ENCODE data around the gene SV2B. TPM values are rescaled to one million over a fixed set of nuclear protein-coding genes. Genes with fewer than 3 reads are reported as not detected.

The SV2B gene
- total RNA-seq, 1 donor, result not detected

DNA sequence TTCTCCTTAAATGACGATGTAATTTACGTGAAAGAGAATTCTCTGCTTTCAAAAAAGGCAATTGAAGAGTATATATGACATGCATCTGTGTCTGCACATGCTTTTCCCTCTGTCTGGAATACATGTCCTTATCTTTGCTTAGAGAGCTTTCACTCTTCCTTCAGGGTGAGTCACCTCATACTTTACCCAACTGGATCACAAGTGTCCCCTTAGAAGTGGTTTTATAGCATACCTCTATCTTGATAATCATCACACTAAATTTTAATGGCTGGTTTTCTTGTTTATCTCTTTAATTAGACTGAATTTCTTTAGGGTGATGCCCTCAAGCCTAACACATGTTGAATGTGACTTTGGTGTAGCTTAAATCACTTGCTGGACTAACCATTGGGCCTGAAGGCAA is 178.9 kb downstream of the SV2B start:
- H3K4me3 ChIP-seq (ENCODE audit: low read depth, low read length), result no peak overlapping the region
- TF ChIP-seq, protein P1, sequence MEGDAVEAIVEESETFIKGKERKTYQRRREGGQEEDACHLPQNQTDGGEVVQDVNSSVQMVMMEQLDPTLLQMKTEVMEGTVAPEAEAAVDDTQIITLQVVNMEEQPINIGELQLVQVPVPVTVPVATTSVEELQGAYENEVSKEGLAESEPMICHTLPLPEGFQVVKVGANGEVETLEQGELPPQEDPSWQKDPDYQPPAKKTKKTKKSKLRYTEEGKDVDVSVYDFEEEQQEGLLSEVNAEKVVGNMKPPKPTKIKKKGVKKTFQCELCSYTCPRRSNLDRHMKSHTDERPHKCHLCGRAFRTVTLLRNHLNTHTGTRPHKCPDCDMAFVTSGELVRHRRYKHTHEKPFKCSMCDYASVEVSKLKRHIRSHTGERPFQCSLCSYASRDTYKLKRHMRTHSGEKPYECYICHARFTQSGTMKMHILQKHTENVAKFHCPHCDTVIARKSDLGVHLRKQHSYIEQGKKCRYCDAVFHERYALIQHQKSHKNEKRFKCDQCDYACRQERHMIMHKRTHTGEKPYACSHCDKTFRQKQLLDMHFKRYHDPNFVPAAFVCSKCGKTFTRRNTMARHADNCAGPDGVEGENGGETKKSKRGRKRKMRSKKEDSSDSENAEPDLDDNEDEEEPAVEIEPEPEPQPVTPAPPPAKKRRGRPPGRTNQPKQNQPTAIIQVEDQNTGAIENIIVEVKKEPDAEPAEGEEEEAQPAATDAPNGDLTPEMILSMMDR (IDR thresholded peaks at IDR 0.05; ENCODE audit: insufficient read depth, low read depth, low read length), result no peak
- DNase-seq (ENCODE audit: low read depth), result no peak

DNA sequence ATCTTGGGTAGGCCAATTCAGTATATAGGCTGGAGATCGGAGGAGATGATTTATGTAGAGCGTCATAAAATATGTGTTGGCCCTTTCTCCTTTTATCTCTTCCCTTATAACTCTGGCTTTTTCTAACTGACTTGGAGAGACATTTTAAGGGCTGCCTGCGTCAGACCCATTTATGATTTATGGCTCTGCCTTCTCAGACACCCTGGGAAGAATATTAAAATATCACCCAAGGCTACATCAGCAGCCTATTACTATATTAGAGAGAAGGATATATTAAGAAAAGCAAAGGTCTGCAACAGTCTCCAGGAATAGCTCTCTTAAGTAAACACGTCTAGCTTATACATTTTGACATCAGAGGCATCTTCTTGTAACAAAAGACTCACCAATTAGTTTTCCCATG is 179.4 kb downstream of the SV2B start:
- no peak overlapping the region for H3K4me3 ChIP-seq (ENCODE audit: low read depth, low read length)
- no peak for DNase-seq (ENCODE audit: low read depth)
- TF ChIP-seq, protein P1 (IDR thresholded peaks at IDR 0.05; ENCODE audit: insufficient read depth, low read depth, low read length), result no peak

DNA sequence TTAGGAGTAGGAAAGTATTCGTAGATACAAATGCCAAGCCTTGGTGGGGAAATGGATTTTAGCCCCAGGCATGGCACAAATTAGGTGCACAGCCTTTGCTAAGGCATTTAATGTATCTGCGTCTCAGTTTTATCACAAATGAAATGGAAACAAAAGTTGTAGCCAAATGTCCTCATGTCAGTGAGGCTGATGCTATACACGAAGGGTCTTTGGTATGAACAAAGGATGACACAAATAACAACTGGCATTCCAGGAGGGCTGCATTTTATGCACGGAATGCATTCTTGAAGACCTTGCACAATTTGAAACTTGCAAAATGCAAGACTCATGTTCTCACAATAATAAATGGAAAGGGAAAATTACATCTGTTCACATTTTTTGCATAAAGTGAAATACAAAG is 181.9 kb downstream of the SV2B start:
- no peak for DNase-seq (ENCODE audit: low read depth)
- H3K4me3 ChIP-seq (ENCODE audit: low read depth, low read length), result no peak overlapping the region
- TF ChIP-seq, protein P1 (IDR thresholded peaks at IDR 0.05; ENCODE audit: insufficient read depth, low read depth, low read length), result no peak

DNA sequence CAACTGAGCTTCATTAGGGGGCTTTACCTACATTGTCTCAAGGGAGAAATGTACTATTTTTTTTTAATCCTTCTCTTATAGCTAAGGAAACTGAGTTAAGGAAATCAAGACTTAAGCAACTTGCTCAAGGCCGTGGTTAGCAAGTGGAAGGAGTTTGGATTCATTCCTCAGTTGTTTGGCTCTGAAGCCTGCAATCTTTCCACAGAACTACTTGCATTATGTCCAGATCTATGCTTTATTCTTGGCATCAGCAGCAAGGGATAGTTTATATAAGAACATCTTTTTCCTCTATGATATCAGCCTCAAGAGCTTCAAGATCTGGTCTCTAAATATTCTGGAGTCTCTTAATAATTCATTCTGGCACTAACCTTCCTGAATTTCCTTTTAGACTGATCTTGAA is 182.4 kb downstream of the SV2B start:
- TF ChIP-seq, protein P1 (IDR thresholded peaks at IDR 0.05; ENCODE audit: insufficient read depth, low read depth, low read length), result no peak
- no peak overlapping the region for H3K4me3 ChIP-seq (ENCODE audit: low read depth, low read length)
- DNase-seq (ENCODE audit: low read depth), result no peak

DNA sequence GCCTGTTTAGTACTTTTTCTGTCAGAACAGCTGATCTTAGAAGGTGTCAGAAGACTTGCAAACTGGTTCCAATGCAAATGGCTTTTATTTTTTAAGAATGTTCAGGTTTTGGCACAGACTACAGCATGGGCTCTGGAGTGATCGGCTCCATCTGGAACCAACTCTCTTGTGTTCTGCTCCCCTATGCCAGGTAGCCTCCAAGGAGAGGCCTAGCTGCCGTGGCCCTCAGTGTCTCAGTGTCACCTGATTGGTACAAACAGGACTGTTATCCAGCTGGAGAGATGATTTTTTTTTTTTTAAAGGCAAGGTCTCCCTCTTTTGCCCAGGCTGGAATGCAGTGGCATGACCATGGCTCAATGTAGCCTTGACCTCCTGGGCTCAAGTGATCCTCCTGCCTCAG is 183.1 kb downstream of the SV2B start:
- H3K4me3 ChIP-seq (ENCODE audit: low read depth, low read length), result no peak overlapping the region
- no peak for DNase-seq (ENCODE audit: low read depth)
- TF ChIP-seq, protein P1 (IDR thresholded peaks at IDR 0.05; ENCODE audit: insufficient read depth, low read depth, low read length), result no peak

DNA sequence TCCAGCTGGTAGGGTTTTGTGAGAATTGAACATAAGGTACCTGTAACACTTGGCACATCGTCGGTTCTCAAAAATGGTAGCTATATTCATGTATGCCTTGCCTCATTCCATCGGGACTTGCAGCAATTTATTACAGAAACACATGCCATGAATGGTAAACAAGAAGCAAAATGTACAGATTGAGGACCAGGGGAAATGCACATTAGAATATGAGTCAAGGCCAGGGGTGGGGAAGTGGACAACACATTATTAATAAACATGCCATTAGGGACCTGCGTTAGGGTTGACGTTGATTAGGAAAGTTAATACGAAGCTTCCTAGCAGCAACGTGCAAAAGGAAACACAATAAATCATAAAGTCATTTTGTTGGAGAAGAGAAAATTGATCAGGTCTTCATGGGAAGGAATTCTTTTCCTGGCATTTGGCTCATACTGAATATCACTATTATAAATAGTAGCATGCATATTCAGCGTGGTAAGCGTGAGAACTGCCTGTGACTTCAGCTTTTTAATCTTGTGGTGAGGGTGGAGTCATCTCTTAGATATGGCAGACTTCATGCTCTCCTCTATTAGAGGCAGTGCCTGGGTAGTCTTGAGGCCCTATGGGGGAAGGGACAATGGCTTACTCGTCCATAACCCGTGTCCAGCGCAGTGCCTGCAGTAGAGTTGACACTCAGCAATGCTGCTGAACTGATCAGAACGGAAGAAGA is 184.9 kb downstream of the SV2B start:
- TF ChIP-seq, protein P1 (IDR thresholded peaks at IDR 0.05; ENCODE audit: insufficient read depth, low read depth, low read length), result no peak
- no peak overlapping the region for H3K4me3 ChIP-seq (ENCODE audit: low read depth, low read length)
- DNase-seq (ENCODE audit: low read depth), result no peak

DNA sequence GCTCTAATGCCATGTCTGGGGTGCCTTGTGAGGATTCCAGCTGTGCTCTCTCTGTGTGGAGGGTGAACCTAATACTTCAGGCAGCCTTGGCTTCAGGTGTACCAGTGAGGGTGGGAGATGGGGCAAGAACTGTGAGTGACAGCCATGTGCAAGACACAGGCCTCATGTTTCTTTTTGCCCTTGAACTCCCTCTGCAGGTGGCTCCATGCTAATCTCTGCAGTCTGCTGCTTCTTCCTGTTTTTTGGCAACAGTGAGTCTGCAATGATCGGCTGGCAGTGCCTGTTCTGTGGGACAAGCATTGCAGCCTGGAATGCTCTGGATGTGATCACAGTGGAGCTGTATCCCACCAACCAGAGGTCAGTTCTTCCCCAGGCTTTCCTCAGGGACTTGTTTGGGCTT is 189.3 kb downstream of the SV2B start:
- TF ChIP-seq, protein P1 (IDR thresholded peaks at IDR 0.05; ENCODE audit: insufficient read depth, low read depth, low read length), result no peak
- no peak overlapping the region for H3K4me3 ChIP-seq (ENCODE audit: low read depth, low read length)
- no peak for DNase-seq (ENCODE audit: low read depth)

All from fibroblast of villous mesenchyme (primary cell).